Right lobe of liver (tissue), 4 donors: ENCODE data around the gene MAST3.

Experiments
- POLR2A ChIP-seq: fragments of 450-650 bp; IDR thresholded peaks from one replicate; pipeline ENCODE4 v1.6.1; 2017; ENCODE audit warnings: antibody characterized with exemption, mild to moderate bottlenecking
- TF ChIP-seq, protein P1 (sequence below), 4 donors: fragments of 200-600 bp in 3 of 4; fragments of 450-650 bp in 1 of 4; IDR thresholded peaks; one replicate each; pipeline versions ENCODE4 v1.5.1 to v1.8.0; 2016 to 2022; ENCODE audit warnings: antibody characterized with exemption in 4 of 4, mild to moderate bottlenecking in 2 of 4
- donor health status: DM: no; HTN: no; CAD: no.
- donor health status: DM: no; HTN: no; CAD: no.
- donor health status: DM: no; HTN: yes; CAD: no.

DNA sequence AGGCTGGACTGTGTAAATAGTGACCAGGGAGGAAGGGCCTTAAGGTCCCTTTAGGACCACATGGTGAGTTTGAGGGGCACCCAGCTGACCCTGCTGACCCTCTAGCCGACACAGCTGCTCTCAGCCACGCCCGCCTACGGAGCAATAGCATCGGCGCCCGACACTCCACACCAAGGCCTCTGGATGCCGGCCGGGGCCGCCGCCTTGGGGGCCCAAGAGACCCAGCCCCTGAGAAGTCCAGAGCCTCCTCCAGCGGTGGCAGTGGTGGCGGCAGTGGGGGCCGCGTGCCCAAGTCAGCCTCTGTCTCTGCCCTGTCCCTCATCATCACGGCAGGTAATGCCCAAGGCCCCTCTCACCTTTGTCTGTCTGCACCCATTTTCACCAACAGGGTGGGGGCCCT, 46.8 kb downstream of the MAST3 start:
- TF ChIP-seq, protein P1, sequence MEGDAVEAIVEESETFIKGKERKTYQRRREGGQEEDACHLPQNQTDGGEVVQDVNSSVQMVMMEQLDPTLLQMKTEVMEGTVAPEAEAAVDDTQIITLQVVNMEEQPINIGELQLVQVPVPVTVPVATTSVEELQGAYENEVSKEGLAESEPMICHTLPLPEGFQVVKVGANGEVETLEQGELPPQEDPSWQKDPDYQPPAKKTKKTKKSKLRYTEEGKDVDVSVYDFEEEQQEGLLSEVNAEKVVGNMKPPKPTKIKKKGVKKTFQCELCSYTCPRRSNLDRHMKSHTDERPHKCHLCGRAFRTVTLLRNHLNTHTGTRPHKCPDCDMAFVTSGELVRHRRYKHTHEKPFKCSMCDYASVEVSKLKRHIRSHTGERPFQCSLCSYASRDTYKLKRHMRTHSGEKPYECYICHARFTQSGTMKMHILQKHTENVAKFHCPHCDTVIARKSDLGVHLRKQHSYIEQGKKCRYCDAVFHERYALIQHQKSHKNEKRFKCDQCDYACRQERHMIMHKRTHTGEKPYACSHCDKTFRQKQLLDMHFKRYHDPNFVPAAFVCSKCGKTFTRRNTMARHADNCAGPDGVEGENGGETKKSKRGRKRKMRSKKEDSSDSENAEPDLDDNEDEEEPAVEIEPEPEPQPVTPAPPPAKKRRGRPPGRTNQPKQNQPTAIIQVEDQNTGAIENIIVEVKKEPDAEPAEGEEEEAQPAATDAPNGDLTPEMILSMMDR (IDR thresholded peaks at IDR 0.05) = no peak
- no peak for TF ChIP-seq POLR2A
